ENCODE measurements around the gene GARIN5B.
A peak's percentile ranks its signal among the peaks of the same experiment; 100 is the strongest.

GARIN5B gene

GRCh38 chr19:55372316-55373081, 9.4 kb upstream of the GARIN5B start:
- Mint-ChIP-seq H3K4me3 (no peak overlapping the region), H3K4me1 (peaks cover 11% of the 10 kb centered on the region), H3K27me3 (peaks cover 56% of the 10 kb centered on the region), H3K9me3 (no peaks in the 10 kb centered on the region), H3K27ac (ENCODE audit: low read depth) (no peak overlapping the region), H3K36me3 (ENCODE audit: insufficient read depth) (peaks cover 4% of the 10 kb centered on the region)
- no peak for ATAC-seq (replicated peaks; ENCODE audit: extremely low read depth, poor library complexity, severe bottlenecking)
- no peak for DNase-seq (ENCODE audit: low spot score in 2 of 2)

- no peak within 1 kb of the TSS for H3K27ac Mint-ChIP-seq (ENCODE audit: low read depth)
- peaks cover 65% of the 10 kb centered on the region for H3K27me3 Mint-ChIP-seq
- DNase-seq (ENCODE audit: low spot score in 2 of 2) (no peak), ATAC-seq (replicated peaks; ENCODE audit: extremely low read depth, poor library complexity, severe bottlenecking) (no peak)
- peaks cover 4% of the 10 kb centered on the region for H3K36me3 Mint-ChIP-seq (ENCODE audit: insufficient read depth)
- H3K4me3 Mint-ChIP-seq = peak within 1 kb of the TSS; percentile 75
- H3K4me1 Mint-ChIP-seq = peaks cover 11% of the 10 kb centered on the region
- no peaks in the 10 kb centered on the region for H3K9me3 Mint-ChIP-seq
These were observed 7.4 kb upstream of the GARIN5B start, which contains the start of gene IL11 for GRCh38 chr19:55370305-55370988. Gene IL11, minus strand, starts transcription at chr19:55370463. Its CDS starts 153 bp downstream, at chr19:55370310.

- H3K4me1 Mint-ChIP-seq = peaks cover 11% of the 10 kb centered on the region
- peak; percentile 64 for ATAC-seq (replicated peaks; ENCODE audit: extremely low read depth, poor library complexity, severe bottlenecking)
- H3K9me3 Mint-ChIP-seq = no peaks in the 10 kb centered on the region
- peaks cover 66% of the 10 kb centered on the region for H3K27me3 Mint-ChIP-seq
- no peak for DNase-seq (ENCODE audit: low spot score in 2 of 2)
- peak overlapping the region; percentile 75 for H3K4me3 Mint-ChIP-seq
- peaks cover 4% of the 10 kb centered on the region for H3K36me3 Mint-ChIP-seq (ENCODE audit: insufficient read depth)
- H3K27ac Mint-ChIP-seq (ENCODE audit: low read depth) = no peak overlapping the region
These were observed 6.7 kb upstream of the GARIN5B start for GRCh38 chr19:55369653-55370304.

DNA sequence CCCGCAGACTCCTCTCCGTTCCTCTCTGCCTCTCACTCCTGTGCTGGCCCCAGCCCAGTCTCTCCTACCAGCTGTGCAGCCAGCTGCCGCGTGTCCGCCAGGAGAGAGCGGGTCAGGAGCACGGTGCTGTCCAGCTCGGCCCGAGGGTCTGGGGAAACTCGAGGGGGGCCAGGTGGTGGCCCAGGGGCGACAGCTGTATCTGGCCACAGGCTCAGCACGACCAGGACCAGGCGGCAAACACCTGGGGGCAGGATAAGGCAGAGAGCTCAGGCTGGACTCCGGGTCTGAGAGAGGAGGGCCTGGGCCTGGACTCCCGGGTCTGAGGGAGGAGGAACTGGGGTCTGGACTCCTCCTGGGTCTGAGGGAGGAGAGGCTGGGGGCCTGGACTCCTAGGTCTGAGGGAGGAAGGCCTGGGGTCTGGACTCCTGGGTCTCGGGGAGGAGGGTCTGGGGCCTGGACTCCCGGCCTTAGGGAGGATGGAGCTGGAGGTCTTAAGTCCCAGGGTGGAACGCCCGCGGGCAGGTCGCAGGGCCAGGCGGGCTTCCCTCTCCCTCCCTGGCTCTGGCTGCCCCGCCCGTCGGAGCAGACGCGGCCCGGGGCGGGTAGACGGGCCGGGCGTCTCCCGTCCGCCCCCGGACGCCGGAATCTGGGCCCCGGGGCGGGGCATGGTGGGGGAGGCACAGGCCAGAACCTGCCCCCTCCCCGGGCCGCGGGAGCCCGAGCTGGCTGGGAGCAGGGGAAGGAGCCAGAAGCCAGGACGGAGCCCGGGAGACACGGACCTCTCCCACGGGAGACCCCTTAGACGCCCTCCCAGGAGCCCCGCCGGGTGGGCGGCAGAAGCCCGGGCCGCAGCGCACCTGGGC, 5.9 kb upstream of the GARIN5B start:
- Mint-ChIP-seq H3K27ac (ENCODE audit: low read depth) (no peak overlapping the region), H3K4me3 (peak overlapping the region; percentile 53), H3K36me3 (ENCODE audit: insufficient read depth) (peaks cover 4% of the 10 kb centered on the region), H3K4me1 (peaks cover 10% of the 10 kb centered on the region), H3K9me3 (no peaks in the 10 kb centered on the region), H3K27me3 (peaks cover 62% of the 10 kb centered on the region)
- DNase-seq (ENCODE audit: low spot score in 2 of 2) (no peak), ATAC-seq (replicated peaks; ENCODE audit: extremely low read depth, poor library complexity, severe bottlenecking) (peak; percentile 31)

DNA sequence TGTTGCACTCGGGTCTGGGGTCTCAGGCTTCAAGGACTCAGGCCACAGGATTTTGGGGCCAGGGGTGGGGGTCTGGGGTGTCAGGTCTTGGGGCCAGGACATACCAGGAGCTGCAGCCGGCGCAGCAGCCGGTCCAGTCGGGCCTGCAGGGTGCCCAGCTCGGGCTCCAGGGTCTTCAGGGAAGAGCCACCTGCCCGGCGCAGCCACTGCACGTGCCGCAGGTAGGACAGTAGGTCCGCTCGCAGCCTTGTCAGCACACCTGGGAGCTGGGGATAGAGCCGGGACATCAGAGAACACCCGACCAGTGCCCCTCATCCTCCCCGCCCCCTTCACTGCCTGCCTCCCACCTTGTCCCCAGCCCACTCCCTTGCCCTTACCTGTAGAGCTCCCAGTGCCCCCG, 5.0 kb upstream of the GARIN5B start:
- H3K27me3 Mint-ChIP-seq = peaks cover 54% of the 10 kb centered on the region
- ATAC-seq (replicated peaks; ENCODE audit: extremely low read depth, poor library complexity, severe bottlenecking) (no peak), DNase-seq (ENCODE audit: low spot score in 2 of 2) (no peak)
- H3K27ac Mint-ChIP-seq (ENCODE audit: low read depth) = no peak overlapping the region
- H3K36me3 Mint-ChIP-seq (ENCODE audit: insufficient read depth) = peaks cover 4% of the 10 kb centered on the region
- H3K4me3 Mint-ChIP-seq = no peak overlapping the region
- no peaks in the 10 kb centered on the region for H3K9me3 Mint-ChIP-seq
- H3K4me1 Mint-ChIP-seq = peaks cover 5% of the 10 kb centered on the region

DNA sequence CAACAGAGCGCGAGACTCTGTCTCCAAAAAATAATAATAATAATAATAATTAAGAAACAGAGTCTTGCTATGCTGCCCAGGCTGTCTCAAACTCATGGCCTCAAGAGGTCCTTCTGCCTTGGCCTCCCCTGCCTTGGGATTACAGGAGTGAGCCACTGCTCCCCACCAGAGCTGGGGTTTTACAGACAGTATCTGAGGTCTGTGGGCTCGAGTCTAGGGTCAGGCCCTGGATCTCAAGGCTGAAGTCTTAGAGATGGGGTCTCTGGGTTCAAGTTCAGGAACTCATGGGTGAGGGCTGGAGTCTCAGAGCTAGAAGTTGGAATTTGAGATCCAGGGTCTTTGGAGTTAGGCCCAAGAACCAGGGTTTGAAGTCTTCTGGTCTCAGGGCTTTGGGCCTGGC, 3.7 kb upstream of the GARIN5B start:
- peaks cover 5% of the 10 kb centered on the region for H3K4me1 Mint-ChIP-seq
- H3K27me3 Mint-ChIP-seq = peaks cover 47% of the 10 kb centered on the region
- H3K27ac Mint-ChIP-seq (ENCODE audit: low read depth) = no peak overlapping the region
- no peaks in the 10 kb centered on the region for H3K9me3 Mint-ChIP-seq
- H3K4me3 Mint-ChIP-seq = no peak overlapping the region
- no peak for DNase-seq (ENCODE audit: low spot score in 2 of 2)
- H3K36me3 Mint-ChIP-seq (ENCODE audit: insufficient read depth) = peaks cover 2% of the 10 kb centered on the region
- no peak for ATAC-seq (replicated peaks; ENCODE audit: extremely low read depth, poor library complexity, severe bottlenecking)

DNA sequence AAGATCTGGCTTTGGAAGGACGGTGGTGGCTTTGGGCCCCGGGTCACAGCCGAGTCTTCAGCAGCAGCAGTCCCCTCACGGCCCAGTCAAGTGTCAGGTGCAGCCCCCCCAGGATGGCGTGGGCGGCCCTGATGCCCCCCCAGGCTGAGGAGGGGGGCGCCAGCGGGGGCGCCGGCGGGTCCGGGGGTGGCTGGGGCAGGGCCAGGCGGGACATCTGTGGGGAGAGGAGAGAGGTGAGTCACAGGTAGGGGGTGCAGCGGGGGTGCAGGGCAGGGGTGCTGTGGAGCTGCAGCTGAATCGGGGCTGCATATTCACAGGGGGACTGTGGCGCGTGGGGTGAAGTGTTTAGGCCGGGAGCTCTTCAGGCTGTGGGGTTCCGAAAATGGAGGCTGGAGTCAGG, 2.9 kb upstream of the GARIN5B start:
- Mint-ChIP-seq H3K9me3 (no peaks in the 10 kb centered on the region), H3K4me1 (peaks cover 5% of the 10 kb centered on the region), H3K27me3 (peaks cover 38% of the 10 kb centered on the region), H3K27ac (ENCODE audit: low read depth) (no peak overlapping the region), H3K36me3 (ENCODE audit: insufficient read depth) (peaks cover 2% of the 10 kb centered on the region), H3K4me3 (no peak overlapping the region)
- ATAC-seq (replicated peaks; ENCODE audit: extremely low read depth, poor library complexity, severe bottlenecking) (no peak), DNase-seq (ENCODE audit: low spot score in 2 of 2) (no peak)

DNA sequence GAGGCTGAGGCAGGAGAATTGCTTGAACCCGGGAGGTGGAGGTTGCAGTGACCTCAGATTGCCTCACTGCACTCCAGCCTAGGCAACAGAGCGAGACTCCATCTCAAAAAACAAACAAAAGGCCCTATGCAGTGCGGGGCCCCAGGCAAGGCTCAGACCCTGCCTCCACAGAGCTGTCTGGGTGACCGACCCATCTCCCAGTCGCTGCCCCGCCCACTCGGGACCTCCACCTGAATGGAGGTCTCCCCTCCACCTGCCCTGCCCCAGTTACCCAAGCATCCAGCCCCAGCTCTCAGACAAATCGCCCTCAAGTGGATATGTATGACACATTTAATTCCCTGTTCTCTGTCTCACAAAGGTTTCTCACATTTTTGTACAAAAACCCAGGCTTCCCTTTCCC, 2.2 kb upstream of the GARIN5B start:
- Mint-ChIP-seq H3K27me3 (peaks cover 31% of the 10 kb centered on the region), H3K4me3 (no peak overlapping the region), H3K9me3 (no peaks in the 10 kb centered on the region)

DNA sequence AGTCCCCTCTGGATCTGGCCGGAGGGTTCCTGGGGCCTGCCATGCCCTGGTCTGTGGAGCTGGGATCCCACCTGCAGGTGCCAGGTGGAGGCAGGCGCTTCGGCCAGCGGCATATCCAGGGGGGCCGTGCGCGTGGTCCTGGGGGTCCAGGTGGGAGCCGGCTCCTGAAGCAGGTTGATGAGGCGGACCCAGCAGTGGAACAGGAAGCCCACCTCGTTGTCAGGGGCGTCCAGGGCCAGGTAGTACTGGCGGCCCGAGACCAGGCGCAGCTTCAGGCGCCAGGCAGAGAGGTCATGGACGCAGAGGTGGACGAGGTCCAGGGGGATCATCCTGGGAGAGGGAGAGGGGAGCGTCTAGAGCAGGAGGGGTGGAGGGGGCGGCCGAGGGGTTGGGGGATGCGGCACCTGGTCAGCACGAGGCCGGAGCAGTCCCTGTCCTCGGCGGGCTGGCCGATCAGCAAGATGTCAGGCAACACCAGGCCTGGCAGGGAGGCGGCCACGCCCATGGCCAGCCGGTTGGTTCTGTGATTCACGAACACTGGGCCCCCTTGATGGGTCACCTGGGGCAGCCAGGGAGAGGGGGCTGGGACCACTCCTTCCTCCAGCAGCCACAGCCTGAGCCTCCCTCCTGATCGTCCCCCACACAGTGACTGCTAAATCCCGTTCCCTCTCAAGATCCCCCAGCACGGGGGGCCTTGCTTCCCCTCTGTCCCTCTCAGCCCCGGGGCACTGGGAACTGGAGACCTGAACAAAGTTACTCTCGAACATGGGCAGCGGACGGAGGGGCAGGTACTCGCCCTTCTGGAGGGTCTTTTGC, 678 bp downstream of the GARIN5B start:
- no peak for DNase-seq (ENCODE audit: low spot score in 2 of 2)
- no peak overlapping the region for H3K4me3 Mint-ChIP-seq
- no peaks in the 10 kb centered on the region for H3K4me1 Mint-ChIP-seq
- no peaks in the 10 kb centered on the region for H3K9me3 Mint-ChIP-seq
- no peaks in the 10 kb centered on the region for H3K36me3 Mint-ChIP-seq (ENCODE audit: insufficient read depth)
- H3K27ac Mint-ChIP-seq (ENCODE audit: low read depth) = no peak overlapping the region
- ATAC-seq (replicated peaks; ENCODE audit: extremely low read depth, poor library complexity, severe bottlenecking) = no peak
- peaks cover 34% of the 10 kb centered on the region for H3K27me3 Mint-ChIP-seq

More for the DNA sequence above, 2.2 kb upstream of the GARIN5B start:
- Mint-ChIP-seq H3K27ac (ENCODE audit: low read depth) (no peak overlapping the region), H3K36me3 (ENCODE audit: insufficient read depth) (peaks cover 2% of the 10 kb centered on the region), H3K4me1 (peaks cover 5% of the 10 kb centered on the region)
- ATAC-seq (replicated peaks; ENCODE audit: extremely low read depth, poor library complexity, severe bottlenecking) (no peak), DNase-seq (ENCODE audit: low spot score in 2 of 2) (no peak)

- Mint-ChIP-seq H3K27ac (ENCODE audit: low read depth) (no peak overlapping the region), H3K9me3 (no peaks in the 10 kb centered on the region), H3K4me1 (no peaks in the 10 kb centered on the region), H3K27me3 (peaks cover 30% of the 10 kb centered on the region), H3K36me3 (ENCODE audit: insufficient read depth) (peaks cover 2% of the 10 kb centered on the region), H3K4me3 (no peak overlapping the region)
- DNase-seq (ENCODE audit: low spot score in 2 of 2) (no peak), ATAC-seq (replicated peaks; ENCODE audit: extremely low read depth, poor library complexity, severe bottlenecking) (no peak)
These were observed 2.2 kb downstream of the GARIN5B start for GRCh38 chr19:55360902-55361301.

GRCh38 chr19:55358943-55359908, 3.8 kb downstream of the GARIN5B start:
- peaks cover 33% of the 10 kb centered on the region for H3K27me3 Mint-ChIP-seq
- no peaks in the 10 kb centered on the region for H3K9me3 Mint-ChIP-seq
- no peak overlapping the region for H3K4me3 Mint-ChIP-seq
- H3K27ac Mint-ChIP-seq (ENCODE audit: low read depth) = no peak overlapping the region
- no peak for DNase-seq (ENCODE audit: low spot score in 2 of 2)
- H3K36me3 Mint-ChIP-seq (ENCODE audit: insufficient read depth) = peaks cover 2% of the 10 kb centered on the region
- no peaks in the 10 kb centered on the region for H3K4me1 Mint-ChIP-seq
- no peak for ATAC-seq (replicated peaks; ENCODE audit: extremely low read depth, poor library complexity, severe bottlenecking)

Data from central memory CD8-positive, alpha-beta T cell (primary cell).